ENCODE measurements around the gene ANKDD1B.

Gene ANKDD1B

GRCh38 chr5:75616371-75616881 lies 5.2 kb downstream of the ANKDD1B start:
- no peak for DNase-seq (ENCODE audit: low read depth)

GRCh38 chr5:75616971-75617621 lies 5.8 kb downstream of the ANKDD1B start:
- DNase-seq (ENCODE audit: low read depth), result no peak

GRCh38 chr5:75617736-75618352 lies 6.6 kb downstream of the ANKDD1B start:
- DNase-seq (ENCODE audit: low read depth), result no peak

- no peak for DNase-seq (ENCODE audit: low read depth)
These were observed 9.1 kb downstream of the ANKDD1B start for GRCh38 chr5:75620184-75620959.

- no peak for DNase-seq (ENCODE audit: low read depth)
These were observed 11.3 kb downstream of the ANKDD1B start for GRCh38 chr5:75622564-75622963.

GRCh38 chr5:75623846-75624245 lies 12.6 kb downstream of the ANKDD1B start:
- no peak for DNase-seq (ENCODE audit: low read depth)

GRCh38 chr5:75626959-75627358 lies 15.7 kb downstream of the ANKDD1B start:
- no peak for DNase-seq (ENCODE audit: low read depth)

GRCh38 chr5:75627801-75628200 lies 16.5 kb downstream of the ANKDD1B start:
- DNase-seq (ENCODE audit: low read depth), result no peak

GRCh38 chr5:75630875-75631274 lies 19.6 kb downstream of the ANKDD1B start:
- no peak for DNase-seq (ENCODE audit: low read depth)

- DNase-seq (ENCODE audit: low read depth), result no peak
These were observed 21.1 kb downstream of the ANKDD1B start for GRCh38 chr5:75632321-75632720.

GRCh38 chr5:75637949-75638348 lies 26.7 kb downstream of the ANKDD1B start:
- no peak for DNase-seq (ENCODE audit: low read depth)

GRCh38 chr5:75639535-75640311 lies 28.5 kb downstream of the ANKDD1B start:
- DNase-seq (ENCODE audit: low read depth), result no peak

- no peak for DNase-seq (ENCODE audit: low read depth)
These were observed 29.1 kb downstream of the ANKDD1B start for GRCh38 chr5:75640395-75640794.

GRCh38 chr5:75640826-75641225 lies 29.6 kb downstream of the ANKDD1B start:
- DNase-seq (ENCODE audit: low read depth), result no peak

GRCh38 chr5:75648712-75649111 lies 37.5 kb downstream of the ANKDD1B start:
- no peak for DNase-seq (ENCODE audit: low read depth)

GRCh38 chr5:75651575-75652238 lies 40.5 kb downstream of the ANKDD1B start:
- DNase-seq (ENCODE audit: low read depth), result no peak

- no peak for DNase-seq (ENCODE audit: low read depth)
These were observed 42.3 kb downstream of the ANKDD1B start for GRCh38 chr5:75653521-75653920.

GRCh38 chr5:75654693-75655295 lies 43.5 kb downstream of the ANKDD1B start:
- DNase-seq (ENCODE audit: low read depth), result no peak

GRCh38 chr5:75656311-75657003 lies 45.2 kb downstream of the ANKDD1B start:
- DNase-seq (ENCODE audit: low read depth), result no peak

GRCh38 chr5:75659791-75660450 lies 48.7 kb downstream of the ANKDD1B start:
- DNase-seq (ENCODE audit: low read depth), result no peak

All from T follicular helper cell (primary cell).